Measurements from ENCODE around the gene ZNF691.

The ZNF691 gene

DNA sequence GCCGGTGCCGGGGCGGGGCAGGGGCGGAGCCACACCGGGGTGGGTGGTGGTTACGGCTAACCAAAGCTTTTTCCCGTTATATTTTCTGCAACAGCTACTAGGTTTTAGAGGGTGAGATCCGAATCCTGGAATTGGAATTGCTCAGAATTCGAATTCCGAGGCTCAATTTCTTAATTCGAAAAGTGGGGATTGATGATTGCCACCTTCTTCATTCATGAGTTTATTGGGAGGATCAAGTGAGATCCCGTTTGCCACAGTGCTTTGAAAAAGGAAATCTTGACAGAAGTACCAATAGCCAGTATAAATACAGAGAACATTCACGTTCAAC is 29.0 kb upstream of the ZNF691 start:
- H3K36me3 ChIP-seq (ENCODE audit: control insufficient read depth, insufficient read depth, low read length) = peaks cover 9% of the 10 kb centered on the region

DNA sequence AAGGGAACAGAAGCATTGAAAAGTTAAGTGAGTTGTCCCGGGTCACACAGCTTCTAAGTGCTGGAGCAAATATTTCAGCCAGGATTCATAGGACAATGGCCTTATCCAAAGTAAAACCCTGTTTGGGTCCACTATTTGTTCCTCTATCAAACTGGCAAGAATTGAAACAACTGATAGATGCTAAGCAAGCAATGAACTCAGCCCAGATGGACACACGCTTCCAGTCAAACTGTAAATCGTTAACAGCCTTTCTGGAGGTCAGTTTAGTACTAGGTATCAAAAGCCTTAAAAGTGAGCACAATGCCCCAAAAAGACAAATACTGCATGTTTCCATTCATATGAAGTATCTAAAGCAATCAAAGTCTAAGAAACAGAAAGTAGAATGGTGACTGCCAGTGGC is 28.4 kb upstream of the ZNF691 start:
- Histone ChIP-seq H3K27ac (ENCODE audit: low read depth, low read length, severe bottlenecking) (no peak overlapping the region), H3K9me3 (ENCODE audit: control insufficient read depth, low read length) (peaks cover 4% of the 10 kb centered on the region), H3K36me3 (ENCODE audit: control insufficient read depth, insufficient read depth, low read length) (peaks cover 9% of the 10 kb centered on the region), H3K4me3 (ENCODE audit: extremely low read depth, insufficient read depth, low read length, poor library complexity, severe bottlenecking) (no peak overlapping the region), H3K4me1 (ENCODE audit: control insufficient read depth, insufficient read depth, low read length, poor library complexity, severe bottlenecking) (peaks cover 12% of the 10 kb centered on the region)
- 91 to 100% methylated on average over 1 to 3 of the region's 3 CpGs for WGBS, 2 experiments (ENCODE audit: insufficient coverage in 2 of 2)

More for the DNA sequence above, 29.0 kb upstream of the ZNF691 start:
- 2% methylated on average over 9 to 12 of the region's 13 CpGs for WGBS, 2 experiments (ENCODE audit: insufficient coverage in 2 of 2)
- peaks cover 12% of the 10 kb centered on the region for H3K4me1 ChIP-seq (ENCODE audit: control insufficient read depth, insufficient read depth, low read length, poor library complexity, severe bottlenecking)
- H3K4me3 ChIP-seq (ENCODE audit: extremely low read depth, insufficient read depth, low read length, poor library complexity, severe bottlenecking) = peak overlapping the region; percentile 59
- peak overlapping the region; percentile 99 for H3K27ac ChIP-seq (ENCODE audit: low read depth, low read length, severe bottlenecking)
- H3K9me3 ChIP-seq (ENCODE audit: control insufficient read depth, low read length) = peaks cover 4% of the 10 kb centered on the region

DNA sequence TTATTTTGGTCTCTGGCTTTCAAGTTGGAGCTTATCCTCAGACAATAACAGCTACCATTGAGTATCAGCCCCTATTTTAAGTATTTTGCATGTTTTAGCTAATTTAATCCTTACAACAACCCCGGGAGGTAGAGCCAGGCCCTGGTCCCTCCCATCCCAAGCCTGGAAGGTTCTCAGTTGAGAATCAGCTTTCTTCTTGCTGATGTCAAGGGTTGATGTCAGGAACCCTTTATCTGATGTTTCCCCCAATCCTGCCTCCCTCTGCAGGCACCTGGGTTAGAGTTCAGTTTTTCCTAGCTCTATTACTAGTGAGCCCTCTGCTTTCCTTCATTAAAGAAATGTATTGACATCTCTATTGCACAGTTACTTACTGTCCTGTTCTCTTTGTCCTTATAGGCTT is 25.6 kb upstream of the ZNF691 start:
- WGBS, 2 experiments (ENCODE audit: insufficient coverage in 2 of 2) = 29% methylated on average over 1 of the region's 1 CpG; no CpG with 5 or more reads in 1 of the 2 experiments
- Histone ChIP-seq H3K4me1 (ENCODE audit: control insufficient read depth, insufficient read depth, low read length, poor library complexity, severe bottlenecking) (peaks cover 9% of the 10 kb centered on the region), H3K27ac (ENCODE audit: low read depth, low read length, severe bottlenecking) (no peak overlapping the region), H3K36me3 (ENCODE audit: control insufficient read depth, insufficient read depth, low read length) (no peaks in the 10 kb centered on the region), H3K4me3 (ENCODE audit: extremely low read depth, insufficient read depth, low read length, poor library complexity, severe bottlenecking) (no peak overlapping the region), H3K9me3 (ENCODE audit: control insufficient read depth, low read length) (no peaks in the 10 kb centered on the region)

DNA sequence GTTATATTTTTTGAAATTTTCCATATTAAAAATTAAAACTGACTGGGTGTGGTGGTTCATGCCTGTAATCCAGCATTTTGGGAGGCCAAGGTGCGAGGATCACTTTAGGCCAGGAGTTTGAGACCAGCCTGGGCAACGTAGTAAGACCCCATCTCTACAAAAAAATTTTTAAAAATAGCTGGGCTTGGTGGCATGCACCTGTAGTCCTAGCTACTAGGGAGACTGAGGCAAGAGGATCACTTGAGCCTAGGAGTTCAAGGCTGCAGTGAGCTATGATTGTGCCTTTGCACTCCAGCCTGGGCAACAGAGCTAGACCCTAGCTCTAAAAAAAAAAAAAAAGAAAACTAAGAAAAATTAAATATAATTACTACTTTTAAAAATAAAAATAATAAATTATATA is 24.7 kb upstream of the ZNF691 start:
- 80% methylated on average over 1 of the region's 2 CpGs; no CpG with 5 or more reads in 1 of the 2 experiments for WGBS, 2 experiments (ENCODE audit: insufficient coverage in 2 of 2)
- Histone ChIP-seq H3K36me3 (ENCODE audit: control insufficient read depth, insufficient read depth, low read length) (no peaks in the 10 kb centered on the region), H3K9me3 (ENCODE audit: control insufficient read depth, low read length) (no peaks in the 10 kb centered on the region), H3K4me1 (ENCODE audit: control insufficient read depth, insufficient read depth, low read length, poor library complexity, severe bottlenecking) (peaks cover 3% of the 10 kb centered on the region), H3K27ac (ENCODE audit: low read depth, low read length, severe bottlenecking) (no peak overlapping the region), H3K4me3 (ENCODE audit: extremely low read depth, insufficient read depth, low read length, poor library complexity, severe bottlenecking) (no peak overlapping the region)

DNA sequence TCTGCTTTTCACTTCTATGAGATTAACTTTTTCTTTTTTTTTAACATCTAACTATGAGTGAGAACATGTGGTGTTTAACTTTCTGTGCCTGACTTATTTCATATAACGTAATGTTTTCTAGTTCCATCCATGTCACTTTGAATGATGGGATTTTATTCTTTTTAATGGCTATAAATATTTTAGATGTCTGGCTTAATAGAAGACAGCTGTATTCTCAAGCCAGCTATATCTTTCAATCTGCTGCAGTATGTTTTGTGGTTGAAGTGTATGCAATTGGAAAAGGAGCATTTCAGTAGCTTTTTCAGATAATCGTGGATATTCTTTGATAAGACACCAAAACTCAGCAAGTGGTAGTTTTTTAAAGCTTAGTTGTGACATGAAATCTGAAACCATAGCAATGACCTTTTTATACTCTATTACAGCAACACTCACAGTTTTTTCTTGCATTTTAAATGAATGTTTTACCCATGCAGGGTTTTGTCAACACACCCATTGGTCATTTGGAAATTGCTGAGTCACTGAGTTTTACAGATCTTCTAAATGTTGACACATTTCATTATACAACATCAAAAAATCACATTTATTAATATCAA is 23.5 kb upstream of the ZNF691 start:
- H3K9me3 ChIP-seq (ENCODE audit: control insufficient read depth, low read length) = no peaks in the 10 kb centered on the region
- 100% methylated on average over 1 of the region's 2 CpGs; no CpG with 5 or more reads in 1 of the 2 experiments for WGBS, 2 experiments (ENCODE audit: insufficient coverage in 2 of 2)
- H3K36me3 ChIP-seq (ENCODE audit: control insufficient read depth, insufficient read depth, low read length) = no peaks in the 10 kb centered on the region
- peaks cover 3% of the 10 kb centered on the region for H3K4me1 ChIP-seq (ENCODE audit: control insufficient read depth, insufficient read depth, low read length, poor library complexity, severe bottlenecking)
- no peak overlapping the region for H3K4me3 ChIP-seq (ENCODE audit: extremely low read depth, insufficient read depth, low read length, poor library complexity, severe bottlenecking)
- H3K27ac ChIP-seq (ENCODE audit: low read depth, low read length, severe bottlenecking) = no peak overlapping the region

- no peak overlapping the region for H3K4me3 ChIP-seq (ENCODE audit: extremely low read depth, insufficient read depth, low read length, poor library complexity, severe bottlenecking)
- WGBS, 2 experiments (ENCODE audit: insufficient coverage in 2 of 2) = 94 to 95% methylated on average over 4 of the region's 4 CpGs
- no peaks in the 10 kb centered on the region for H3K9me3 ChIP-seq (ENCODE audit: control insufficient read depth, low read length)
- no peaks in the 10 kb centered on the region for H3K36me3 ChIP-seq (ENCODE audit: control insufficient read depth, insufficient read depth, low read length)
- H3K4me1 ChIP-seq (ENCODE audit: control insufficient read depth, insufficient read depth, low read length, poor library complexity, severe bottlenecking) = peaks cover 3% of the 10 kb centered on the region
- H3K27ac ChIP-seq (ENCODE audit: low read depth, low read length, severe bottlenecking) = no peak overlapping the region
Measured at GRCh38 chr1:42824481-42825035, 21.9 kb upstream of the ZNF691 start.

DNA sequence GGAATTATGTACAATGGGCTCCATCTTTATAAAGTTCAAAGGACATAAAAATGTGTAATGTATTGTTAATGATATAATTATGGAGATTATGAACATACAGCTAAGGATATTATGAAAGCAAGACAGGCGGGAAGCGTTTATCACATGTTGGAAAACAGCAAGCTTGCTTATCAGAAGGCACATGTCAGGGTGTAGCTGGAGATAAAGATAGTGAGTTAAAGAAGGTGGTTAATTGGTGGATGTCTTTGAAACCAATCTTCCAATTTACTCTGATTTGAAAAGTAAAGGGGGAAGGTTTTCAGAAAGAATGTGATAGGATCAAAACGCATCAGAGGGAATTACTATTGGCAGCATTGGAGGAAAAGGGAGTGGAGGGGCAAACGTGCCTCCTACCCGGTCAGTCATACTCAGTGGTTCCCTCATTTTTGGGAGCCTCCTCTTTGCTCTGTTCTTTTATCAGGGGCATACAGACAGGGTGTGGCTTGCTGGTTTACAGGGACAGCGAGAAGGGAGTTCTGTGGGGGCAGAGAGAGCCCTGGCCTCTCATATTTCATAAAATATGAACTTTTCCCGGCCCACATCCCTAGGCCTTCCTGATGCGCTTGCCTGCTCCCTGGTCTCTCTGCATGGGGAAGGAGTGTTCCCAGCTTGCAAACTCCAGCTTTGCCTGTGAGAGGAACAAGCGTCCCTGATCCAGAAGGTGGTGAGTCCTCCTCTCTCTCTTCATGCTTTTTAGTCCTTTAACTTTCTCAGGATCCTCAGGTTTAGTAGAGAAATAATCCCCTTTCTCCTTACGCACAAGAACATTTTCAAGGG is 21.2 kb upstream of the ZNF691 start:
- H3K36me3 ChIP-seq (ENCODE audit: control insufficient read depth, insufficient read depth, low read length) = no peaks in the 10 kb centered on the region
- H3K9me3 ChIP-seq (ENCODE audit: control insufficient read depth, low read length) = no peaks in the 10 kb centered on the region
- peaks cover 3% of the 10 kb centered on the region for H3K4me1 ChIP-seq (ENCODE audit: control insufficient read depth, insufficient read depth, low read length, poor library complexity, severe bottlenecking)
- H3K4me3 ChIP-seq (ENCODE audit: extremely low read depth, insufficient read depth, low read length, poor library complexity, severe bottlenecking) = no peak overlapping the region
- WGBS, 2 experiments (ENCODE audit: insufficient coverage in 2 of 2) = 82 to 86% methylated on average over 7 to 8 of the region's 10 CpGs
- H3K27ac ChIP-seq (ENCODE audit: low read depth, low read length, severe bottlenecking) = no peak overlapping the region

- Histone ChIP-seq H3K27ac (ENCODE audit: low read depth, low read length, severe bottlenecking) (no peak overlapping the region), H3K9me3 (ENCODE audit: control insufficient read depth, low read length) (no peaks in the 10 kb centered on the region), H3K4me3 (ENCODE audit: extremely low read depth, insufficient read depth, low read length, poor library complexity, severe bottlenecking) (no peak overlapping the region), H3K4me1 (ENCODE audit: control insufficient read depth, insufficient read depth, low read length, poor library complexity, severe bottlenecking) (no peaks in the 10 kb centered on the region), H3K36me3 (ENCODE audit: control insufficient read depth, insufficient read depth, low read length) (no peaks in the 10 kb centered on the region)
- 86 to 95% methylated on average over 15 to 17 of the region's 17 CpGs for WGBS, 2 experiments (ENCODE audit: insufficient coverage in 2 of 2)
Measured at GRCh38 chr1:42830631-42831030, 15.8 kb upstream of the ZNF691 start.

GRCh38 chr1:42831273-42831672 is 15.1 kb upstream of the ZNF691 start:
- Histone ChIP-seq H3K27ac (ENCODE audit: low read depth, low read length, severe bottlenecking) (no peak overlapping the region), H3K4me3 (ENCODE audit: extremely low read depth, insufficient read depth, low read length, poor library complexity, severe bottlenecking) (no peak overlapping the region), H3K4me1 (ENCODE audit: control insufficient read depth, insufficient read depth, low read length, poor library complexity, severe bottlenecking) (no peaks in the 10 kb centered on the region), H3K9me3 (ENCODE audit: control insufficient read depth, low read length) (no peaks in the 10 kb centered on the region), H3K36me3 (ENCODE audit: control insufficient read depth, insufficient read depth, low read length) (no peaks in the 10 kb centered on the region)

DNA sequence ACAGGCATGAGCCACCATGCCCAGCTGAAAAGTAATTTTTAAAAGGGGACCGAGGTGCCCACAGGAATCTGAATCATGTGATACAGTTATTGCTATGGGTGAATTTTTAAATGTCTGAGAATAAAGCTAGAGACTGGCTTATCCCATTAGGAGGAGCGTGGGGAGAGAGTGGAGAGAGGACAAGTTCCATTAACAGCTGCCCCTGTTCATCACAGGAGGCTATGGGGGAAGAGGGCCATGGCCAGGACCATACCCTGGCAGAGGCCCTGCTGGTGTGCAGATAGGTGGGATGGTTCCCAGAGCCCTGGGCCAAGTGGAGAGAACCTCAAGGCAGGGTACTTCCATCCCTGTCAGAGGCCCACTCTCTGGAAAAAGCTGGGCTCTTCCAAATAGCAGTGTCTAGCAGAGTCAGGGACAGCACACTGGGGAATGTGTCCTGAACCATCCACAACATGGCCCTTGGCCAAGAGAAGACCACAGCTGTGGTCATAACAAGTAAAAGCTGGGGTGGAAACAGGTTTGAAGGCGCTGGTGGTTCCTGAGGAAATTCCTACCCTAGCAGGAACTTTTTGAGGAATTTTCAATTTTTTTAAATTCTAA is 13.7 kb upstream of the ZNF691 start:
- H3K36me3 ChIP-seq (ENCODE audit: control insufficient read depth, insufficient read depth, low read length) = no peaks in the 10 kb centered on the region
- no peaks in the 10 kb centered on the region for H3K9me3 ChIP-seq (ENCODE audit: control insufficient read depth, low read length)
- WGBS, 2 experiments (ENCODE audit: insufficient coverage in 2 of 2) = 95% methylated on average over 2 of the region's 3 CpGs
- H3K4me3 ChIP-seq (ENCODE audit: extremely low read depth, insufficient read depth, low read length, poor library complexity, severe bottlenecking) = no peak overlapping the region
- no peaks in the 10 kb centered on the region for H3K4me1 ChIP-seq (ENCODE audit: control insufficient read depth, insufficient read depth, low read length, poor library complexity, severe bottlenecking)
- no peak overlapping the region for H3K27ac ChIP-seq (ENCODE audit: low read depth, low read length, severe bottlenecking)

All from mesodermal cell (in vitro differentiated cells).